ENCODE measurements around the gene GMDS. TPM values are rescaled to one million over a fixed set of nuclear protein-coding genes. Genes with fewer than 3 reads are reported as not detected.

Gene GMDS
- total and polyA plus RNA-seq, 2 experiments from 2014 or later: 30.1 to 36.5 TPM

- no peak for TF ChIP-seq ZNF462 (CRISPR knock-in tag; IDR thresholded peaks at IDR 0.05)
- no peak for TF ChIP-seq EZH2 (IDR thresholded peaks at IDR 0.05; ENCODE audit: low read depth, unreplicated experiment)
- TF ChIP-seq ETS1 (IDR thresholded peaks at IDR 0.05): no peak
- TF ChIP-seq POLR2AphosphoS5 (IDR thresholded peaks at IDR 0.05; ENCODE audit: low read depth): no peak
These were observed 547.6 kb downstream of the GMDS start (continued) for GRCh38 chr6:1697688-1698351.

GRCh38 chr6:1696463-1696850, 548.9 kb downstream of the GMDS start:
- H4K20me1 ChIP-seq (replicated peaks; ENCODE audit: insufficient read depth): no peaks in the 10 kb centered on the region
- H3K4me1 ChIP-seq (ENCODE audit: insufficient read depth): no peaks in the 10 kb centered on the region
- H3K9me2 ChIP-seq (ENCODE audit: insufficient read depth): no peaks in the 10 kb centered on the region
- H3K27ac ChIP-seq (ENCODE audit: low read depth): no peak overlapping the region
- no peaks in the 10 kb centered on the region for H3K27me3 ChIP-seq (ENCODE audit: insufficient read depth)
- H3K36me3 Mint-ChIP-seq (ENCODE audit: low read depth): no peaks in the 10 kb centered on the region
- ATAC-seq (no peak), DNase-seq (ENCODE audit: low spot score) (no peak)
- no peaks in the 10 kb centered on the region for H3K36me3 ChIP-seq (ENCODE audit: insufficient read depth)
- H3K4me3 ChIP-seq: no peak overlapping the region
- H3K4me3 Mint-ChIP-seq: no peak overlapping the region
- no peaks in the 10 kb centered on the region for H3F3A ChIP-seq (replicated peaks; ENCODE audit: low read depth)
- H2AFZ ChIP-seq: no peak overlapping the region
- H3K4me1 Mint-ChIP-seq: peaks cover 5% of the 10 kb centered on the region; the same call in 2 of the 3 replicates
- no peak overlapping the region for H3K27ac Mint-ChIP-seq
- H3K27me3 Mint-ChIP-seq (ENCODE audit: insufficient read depth, low read depth, poor library complexity): no peaks in the 10 kb centered on the region
- no peak overlapping the region for H3K4me2 ChIP-seq
- H3K9me3 Mint-ChIP-seq: peaks cover 3% of the 10 kb centered on the region; the same call in 1 of the 3 replicates
- no peaks in the 10 kb centered on the region for H3K79me2 ChIP-seq (replicated peaks; ENCODE audit: insufficient read depth)
- TF ChIP-seq ZNF114 (CRISPR knock-in tag; IDR thresholded peaks at IDR 0.05): no peak
- TF ChIP-seq ZNF331 (CRISPR knock-in tag; IDR thresholded peaks at IDR 0.05; ENCODE audit: low read depth): no peak
- TF ChIP-seq CTCF (conservative IDR thresholded peaks at IDR 0.05; ENCODE audit: low read depth in 2 of 2): no peak
- TF ChIP-seq JUNB (IDR thresholded peaks at IDR 0.05; ENCODE audit: unreplicated experiment): no peak
- TF ChIP-seq ETS1 (IDR thresholded peaks at IDR 0.05): no peak
- TF ChIP-seq REST (IDR thresholded peaks at IDR 0.05; ENCODE audit: unreplicated experiment): no peak
- TF ChIP-seq STAT1 (IDR thresholded peaks at IDR 0.05; ENCODE audit: unreplicated experiment): no peak
- no peak for TF ChIP-seq EZH2phosphoT487 (IDR thresholded peaks at IDR 0.05; ENCODE audit: unreplicated experiment)
